Mucosa of rectum (tissue), 2 donors: ENCODE measurements around the gene ADAM22.

Source experiments
- H3K27ac ChIP-seq, 2 donors: one replicate each; pipeline ENCODE4 v1.7.0; 2013; ENCODE audit warnings: inconsistent platforms in 2 of 2, low read depth in 2 of 2, low read length in 2 of 2
- H3K27me3 ChIP-seq, 2 donors: one replicate each; pipeline ENCODE4 v1.7.0; 2013; ENCODE audit warnings: low read length in 2 of 2; ENCODE audit not compliant: control insufficient read depth in 2 of 2, insufficient read depth in 2 of 2
- H3K36me3 ChIP-seq, 2 donors: one replicate each; pipeline ENCODE4 v1.7.0; 2013; ENCODE audit warnings: low read length in 2 of 2; ENCODE audit not compliant: control insufficient read depth in 2 of 2, insufficient read depth in 2 of 2
- H3K4me1 ChIP-seq, 2 donors: one replicate each; pipeline ENCODE4 v1.7.0; 2013; ENCODE audit warnings: low read length in 2 of 2, mild to moderate bottlenecking in 1 of 2; ENCODE audit not compliant: control insufficient read depth in 2 of 2, insufficient read depth in 2 of 2
- H3K4me3 ChIP-seq, 2 donors: one replicate each; pipeline ENCODE4 v1.7.0; 2013; ENCODE audit warnings: low read length in 2 of 2
- H3K9ac ChIP-seq, 2 donors: one replicate each; pipeline ENCODE4 v1.7.0; 2013; ENCODE audit warnings: low read length in 2 of 2, low read depth in 1 of 2, mild to moderate bottlenecking in 1 of 2
- H3K9me3 ChIP-seq, 2 donors: one replicate each; pipeline ENCODE4 v1.7.0; 2013; ENCODE audit warnings: low read length in 2 of 2; ENCODE audit not compliant: control insufficient read depth in 2 of 2
- donor health status: healthy.
- donor health status: Normal muscosa, but diverticular disease.

The ADAM22 gene

GRCh38 chr7:88111954-88112471 is 178.0 kb downstream of the ADAM22 start:
- Histone ChIP-seq H3K36me3 (no peaks in the 10 kb centered on the region), H3K4me3 (no peak overlapping the region), H3K27ac (no peak overlapping the region), H3K9ac (no peak overlapping the region), H3K27me3 (no peaks in the 10 kb centered on the region), H3K9me3 (no peaks in the 10 kb centered on the region), H3K4me1 (no peaks in the 10 kb centered on the region)

- no peaks in the 10 kb centered on the region for H3K9me3 ChIP-seq
- no peaks in the 10 kb centered on the region for H3K36me3 ChIP-seq
Observed at GRCh38 chr7:88115258-88115796, 181.3 kb downstream of the ADAM22 start.

GRCh38 chr7:88115816-88116215 is 181.8 kb downstream of the ADAM22 start:
- H3K4me1 ChIP-seq, result no peaks in the 10 kb centered on the region
- no peak overlapping the region for H3K9ac ChIP-seq
- H3K36me3 ChIP-seq, result no peaks in the 10 kb centered on the region
- no peaks in the 10 kb centered on the region for H3K9me3 ChIP-seq
- no peak overlapping the region for H3K27ac ChIP-seq
- no peak overlapping the region for H3K4me3 ChIP-seq
- H3K27me3 ChIP-seq, result no peaks in the 10 kb centered on the region

More at GRCh38 chr7:88115258-88115796, 181.3 kb downstream of the ADAM22 start:
- Histone ChIP-seq H3K4me3 (no peak overlapping the region), H3K27ac (no peak overlapping the region), H3K9ac (no peak overlapping the region), H3K4me1 (no peaks in the 10 kb centered on the region), H3K27me3 (no peaks in the 10 kb centered on the region)

DNA sequence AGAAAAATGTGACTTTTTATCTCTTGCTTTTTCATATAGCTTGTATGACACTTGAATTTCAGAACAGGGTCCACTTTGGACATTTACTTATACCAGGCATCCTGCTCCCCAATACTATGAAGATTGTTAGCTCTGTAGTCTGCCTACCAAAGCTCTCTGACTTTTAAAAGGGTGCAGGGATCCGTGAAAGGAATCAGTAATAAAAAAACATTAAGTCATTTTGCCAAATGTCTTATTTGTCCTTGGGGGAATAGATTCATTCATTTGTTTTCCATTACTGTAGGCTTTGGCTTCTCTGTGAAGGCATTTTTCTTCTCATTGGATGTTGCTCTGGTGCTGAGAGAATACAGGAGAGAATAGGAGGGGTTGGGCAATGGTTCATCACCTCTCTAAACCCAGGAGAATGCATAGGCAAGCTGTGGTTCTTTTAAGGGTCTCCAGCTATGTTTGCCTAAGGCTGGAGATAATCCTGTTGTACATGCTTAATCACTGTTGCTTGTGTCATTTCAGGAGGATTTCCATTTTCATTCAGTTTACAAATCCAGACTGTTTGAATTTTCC is 182.3 kb downstream of the ADAM22 start:
- H3K36me3 ChIP-seq, result no peaks in the 10 kb centered on the region
- H3K27me3 ChIP-seq, result no peaks in the 10 kb centered on the region
- no peak overlapping the region for H3K9ac ChIP-seq
- no peaks in the 10 kb centered on the region for H3K4me1 ChIP-seq
- H3K4me3 ChIP-seq, result no peak overlapping the region
- no peaks in the 10 kb centered on the region for H3K9me3 ChIP-seq
- no peak overlapping the region for H3K27ac ChIP-seq

DNA sequence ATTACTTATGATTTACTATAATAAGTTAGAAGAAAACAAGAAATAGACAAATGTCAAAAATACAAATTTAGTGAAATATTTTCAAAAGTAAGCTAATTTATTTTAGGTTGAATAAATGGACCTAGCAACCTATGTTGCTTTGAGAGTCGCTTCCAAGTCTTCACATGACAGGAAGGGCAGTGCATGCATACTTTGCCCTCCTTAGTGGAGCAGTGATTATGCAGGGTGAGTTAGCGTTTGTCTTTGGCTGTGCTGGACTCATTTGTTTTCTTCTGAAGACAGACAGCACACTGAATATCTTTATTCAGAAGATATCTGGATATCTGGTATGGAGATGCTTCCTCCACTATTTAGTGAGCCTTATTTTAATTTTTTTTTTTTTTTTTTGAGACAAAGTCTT is 183.3 kb downstream of the ADAM22 start:
- H3K4me1 ChIP-seq, result no peaks in the 10 kb centered on the region
- H3K27ac ChIP-seq, result no peak overlapping the region
- H3K9ac ChIP-seq, result no peak overlapping the region
- no peak overlapping the region for H3K4me3 ChIP-seq
- H3K9me3 ChIP-seq, result no peaks in the 10 kb centered on the region
- no peaks in the 10 kb centered on the region for H3K27me3 ChIP-seq
- no peaks in the 10 kb centered on the region for H3K36me3 ChIP-seq

DNA sequence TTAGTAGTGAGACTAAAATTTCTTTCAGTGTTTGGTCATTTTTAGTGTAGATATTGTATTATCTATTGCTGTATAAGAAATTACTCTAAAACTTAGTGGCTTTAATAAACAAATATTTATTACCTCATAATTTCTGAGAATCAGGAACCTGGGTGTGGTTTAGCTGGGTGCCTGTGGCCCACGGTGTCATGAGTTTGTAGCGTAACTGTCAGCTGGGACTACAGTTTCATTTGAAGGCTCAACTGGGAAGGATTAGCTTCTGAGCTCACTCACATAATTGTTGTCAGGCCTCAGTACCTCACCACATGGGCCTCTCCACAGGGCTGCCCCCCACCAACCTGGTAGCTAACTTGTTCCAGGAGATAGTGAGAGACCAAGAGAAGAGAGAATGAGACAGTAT is 187.3 kb downstream of the ADAM22 start:
- no peak overlapping the region for H3K4me3 ChIP-seq
- no peaks in the 10 kb centered on the region for H3K9me3 ChIP-seq
- H3K27ac ChIP-seq, result no peak overlapping the region

GRCh38 chr7:88127637-88128290 is 193.7 kb downstream of the ADAM22 start:
- Histone ChIP-seq H3K36me3 (no peaks in the 10 kb centered on the region), H3K4me1 (no peaks in the 10 kb centered on the region), H3K4me3 (peak overlapping the region; percentile 50 to 56), H3K9ac (no peak overlapping the region), H3K9me3 (no peaks in the 10 kb centered on the region), H3K27me3 (no peaks in the 10 kb centered on the region), H3K27ac (peak overlapping the region; percentile 61 to 77)

More for the DNA sequence above, 187.3 kb downstream of the ADAM22 start:
- H3K9ac ChIP-seq, result no peak overlapping the region
- no peaks in the 10 kb centered on the region for H3K4me1 ChIP-seq
- no peaks in the 10 kb centered on the region for H3K27me3 ChIP-seq
- no peaks in the 10 kb centered on the region for H3K36me3 ChIP-seq

DNA sequence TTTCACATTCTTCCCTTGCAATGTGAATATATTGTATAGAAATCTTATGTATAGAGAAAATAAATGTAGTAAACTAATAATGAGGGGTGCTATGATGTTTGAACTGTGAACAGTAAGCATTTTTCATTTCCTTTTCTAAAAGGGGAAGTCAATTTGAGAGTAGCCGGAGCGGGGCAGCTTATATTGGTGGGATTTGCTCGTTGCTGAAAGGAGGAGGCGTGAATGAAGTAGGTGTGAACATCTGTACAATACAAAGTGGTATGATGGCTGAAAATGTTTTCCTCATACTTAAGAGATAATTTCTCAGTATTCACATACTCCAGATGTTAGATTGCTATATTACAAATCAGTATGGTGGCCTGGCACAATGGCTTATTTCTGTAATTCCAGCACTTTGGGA is 198.7 kb downstream of the ADAM22 start:
- H3K27me3 ChIP-seq, result no peaks in the 10 kb centered on the region
- no peaks in the 10 kb centered on the region for H3K9me3 ChIP-seq
- H3K27ac ChIP-seq, result no peak overlapping the region
- no peaks in the 10 kb centered on the region for H3K4me1 ChIP-seq
- H3K4me3 ChIP-seq, result no peak overlapping the region
- no peak overlapping the region for H3K9ac ChIP-seq
- no peaks in the 10 kb centered on the region for H3K36me3 ChIP-seq

- H3K36me3 ChIP-seq, result no peaks in the 10 kb centered on the region
- no peaks in the 10 kb centered on the region for H3K9me3 ChIP-seq
- H3K4me3 ChIP-seq, result no peak overlapping the region
- H3K4me1 ChIP-seq, result peaks cover 0 to 6% of the 10 kb centered on the region in 2 donors
- no peak overlapping the region for H3K9ac ChIP-seq
- no peak overlapping the region for H3K27ac ChIP-seq
- H3K27me3 ChIP-seq, result no peaks in the 10 kb centered on the region
Observed at GRCh38 chr7:88140947-88141346, 206.9 kb downstream of the ADAM22 start.

- H3K27ac ChIP-seq, result no peak overlapping the region
- H3K4me1 ChIP-seq, result peaks cover 0 to 6% of the 10 kb centered on the region in 2 donors
Observed at GRCh38 chr7:88141479-88141878, 207.4 kb downstream of the ADAM22 start.

More at GRCh38 chr7:88141479-88141878, 207.4 kb downstream of the ADAM22 start:
- Histone ChIP-seq H3K27me3 (no peaks in the 10 kb centered on the region), H3K9ac (no peak overlapping the region), H3K36me3 (no peaks in the 10 kb centered on the region), H3K9me3 (no peaks in the 10 kb centered on the region), H3K4me3 (no peak overlapping the region)
